GM18868 (cell line): ENCODE measurements around the gene UNC119.
"Not testable (repeated sequence)": the region's sequence is repeated elsewhere in the genome, so short reads cannot be mapped to it uniquely, and the experiment has no call there.

Source experiments
- ATAC-seq: cut with Tn5 transposase; IDR thresholded peaks from one replicate; pipeline ENCODE4 v1.9.1; 2021; ENCODE audit warnings: mild to moderate bottlenecking, moderate library complexity; ENCODE audit not compliant: unreplicated experiment

UNC119 gene

DNA sequence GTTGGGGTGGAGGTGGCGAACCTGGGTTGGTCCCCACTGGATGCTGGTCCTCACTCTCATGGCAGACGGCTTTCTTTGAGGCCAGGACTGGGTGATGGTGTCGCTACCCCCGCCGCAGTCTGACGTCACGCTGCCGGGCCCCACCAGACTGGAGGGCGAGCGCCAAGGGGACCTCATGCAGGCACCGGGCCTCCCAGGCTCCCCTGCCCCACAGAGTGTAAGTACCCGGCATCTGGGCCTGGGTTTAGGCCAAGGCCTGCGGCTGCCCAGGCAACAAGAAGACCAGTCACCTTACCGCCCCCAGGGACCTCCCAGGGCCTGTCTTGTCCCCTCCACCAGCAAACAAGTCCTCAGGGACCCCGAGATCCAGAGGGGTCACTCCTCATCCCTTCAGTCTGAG, 28.5 kb downstream of the UNC119 start:
- no peak for ATAC-seq

DNA sequence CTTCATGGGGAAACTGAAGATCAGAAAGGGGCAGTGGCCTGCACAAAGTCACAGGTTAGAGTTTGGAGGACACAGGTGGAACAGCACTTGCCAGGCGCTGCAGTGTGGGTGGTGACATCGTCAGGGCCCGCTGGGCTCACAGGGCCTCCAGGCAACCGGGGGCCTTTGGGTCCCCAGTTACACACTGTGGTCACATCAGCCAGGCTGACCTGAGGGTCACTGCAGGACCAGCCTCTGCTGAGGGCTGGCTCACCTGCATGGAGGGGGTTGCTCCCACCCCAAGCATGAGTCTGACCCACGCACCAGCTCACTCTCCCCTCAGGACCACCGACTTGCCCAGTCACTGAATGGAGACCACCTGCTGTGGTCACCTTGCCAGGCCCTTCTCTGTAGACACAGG, 29.2 kb downstream of the UNC119 start:
- ATAC-seq = no peak

DNA sequence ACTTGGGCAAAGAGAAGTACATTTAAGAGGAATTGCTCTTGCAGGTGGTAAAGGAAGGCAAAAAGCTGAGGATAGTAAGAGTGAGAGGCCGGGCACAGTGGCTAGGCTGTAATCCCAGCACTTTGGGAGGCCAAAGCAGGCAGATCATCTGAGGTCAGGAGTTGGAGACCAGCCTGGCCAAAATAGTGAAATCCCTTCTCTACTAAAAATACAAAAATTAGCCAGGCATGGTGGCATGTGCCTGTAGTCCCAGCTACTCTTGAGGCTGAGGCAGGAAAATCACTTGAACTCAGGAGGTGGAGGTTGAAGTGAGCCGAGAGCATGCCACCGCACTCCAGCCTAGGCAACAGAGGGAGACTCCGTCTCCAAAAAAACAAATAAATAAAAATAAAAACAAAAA, 30.1 kb downstream of the UNC119 start:
- not testable (repeated sequence) for ATAC-seq

DNA sequence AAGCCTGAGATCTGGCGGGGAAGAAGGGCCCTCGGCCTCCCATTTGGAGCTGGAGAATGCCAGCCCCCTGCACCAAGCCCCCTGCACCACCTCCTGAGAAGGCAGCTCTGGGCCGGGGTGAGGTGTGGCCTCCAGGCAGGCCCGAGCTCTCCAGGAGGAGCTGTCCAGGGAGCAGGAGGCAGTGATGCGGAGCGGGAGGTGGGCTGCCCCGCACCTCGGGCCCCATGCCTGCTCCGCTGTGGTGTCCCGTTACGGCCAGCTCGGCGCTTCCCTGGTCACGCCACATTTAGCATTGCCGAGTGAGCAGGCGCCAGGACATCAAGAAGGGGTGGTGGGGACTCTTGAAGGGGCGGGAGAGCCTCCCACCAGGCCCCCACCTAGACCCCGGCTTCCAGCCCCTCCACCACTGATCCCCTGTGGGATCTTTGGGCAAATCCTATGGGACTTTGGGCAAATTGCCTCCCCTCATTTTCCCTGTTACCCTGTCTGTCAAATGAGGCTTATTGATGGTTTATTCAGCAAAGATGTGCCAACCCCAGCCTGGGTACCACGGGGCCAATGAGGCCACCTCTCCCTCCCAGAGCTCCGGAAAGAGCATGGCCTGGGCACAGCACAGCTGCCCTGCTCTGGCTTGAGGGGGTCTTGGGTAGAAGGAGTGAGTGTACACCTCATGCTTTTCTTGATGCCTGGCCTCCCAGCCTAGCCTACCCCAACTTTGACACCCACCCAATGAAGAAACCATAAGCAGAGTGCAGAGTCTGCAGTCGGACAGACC, 30.9 kb downstream of the UNC119 start:
- ATAC-seq = no peak

DNA sequence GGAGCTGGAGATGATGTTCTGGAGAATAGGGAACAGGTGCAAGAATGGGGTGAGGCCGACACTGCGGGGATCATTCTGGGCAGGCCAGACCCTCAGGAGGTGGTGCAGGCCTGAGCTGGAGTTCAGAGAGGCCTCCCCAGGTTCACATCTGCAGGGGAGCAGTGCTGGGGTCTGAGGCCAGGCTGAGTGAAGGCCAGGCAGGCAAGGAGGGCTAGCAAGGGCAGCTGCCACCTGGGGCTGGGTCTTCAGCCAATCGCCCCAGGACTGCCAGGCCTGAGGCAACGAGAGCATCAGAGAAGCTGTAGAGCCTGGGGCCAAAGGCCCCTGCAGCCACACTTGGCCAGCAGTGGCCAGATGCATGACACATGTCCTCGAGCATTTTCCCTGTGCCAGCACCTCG, 31.7 kb downstream of the UNC119 start:
- ATAC-seq = no peak

DNA sequence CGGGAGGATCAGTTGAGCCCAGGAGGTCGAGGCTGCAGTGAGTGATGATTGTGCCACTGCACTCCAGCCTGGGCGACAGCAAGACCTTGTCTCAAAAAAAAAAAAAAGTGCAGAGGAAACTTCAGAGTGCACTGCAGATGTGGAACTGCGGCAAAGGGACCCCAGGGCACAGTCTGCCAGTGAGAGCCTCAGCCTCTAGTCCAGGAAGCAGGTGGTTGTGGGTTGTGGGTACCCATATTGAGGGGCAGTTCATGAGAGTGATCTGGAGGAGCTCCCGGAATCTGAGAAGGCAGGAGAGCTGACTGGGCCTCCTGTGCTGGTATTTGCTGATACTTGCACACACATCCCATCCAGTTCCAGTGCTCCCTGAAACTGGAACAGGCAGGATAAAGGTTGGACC, 33.2 kb downstream of the UNC119 start:
- no peak for ATAC-seq

DNA sequence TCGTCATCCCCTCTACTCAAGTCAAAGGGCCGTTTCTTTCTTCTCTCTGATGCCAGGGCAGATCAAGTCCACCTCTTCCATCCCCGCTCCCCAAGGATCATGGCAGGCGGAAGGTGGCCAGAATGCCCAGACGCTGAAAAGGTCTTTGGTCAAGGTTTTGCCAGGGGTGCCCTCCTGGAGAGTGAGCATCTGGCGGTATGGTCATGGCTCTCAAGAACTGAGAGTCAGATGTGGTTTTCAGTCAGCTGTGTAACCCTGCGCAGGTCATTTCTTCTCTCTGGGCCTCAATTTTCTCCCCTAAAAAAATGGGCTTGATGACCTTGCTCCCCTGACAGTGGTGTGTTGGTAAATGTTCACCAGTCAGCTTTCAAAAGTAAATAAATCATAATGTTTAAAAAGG, 33.8 kb downstream of the UNC119 start:
- no peak for ATAC-seq

DNA sequence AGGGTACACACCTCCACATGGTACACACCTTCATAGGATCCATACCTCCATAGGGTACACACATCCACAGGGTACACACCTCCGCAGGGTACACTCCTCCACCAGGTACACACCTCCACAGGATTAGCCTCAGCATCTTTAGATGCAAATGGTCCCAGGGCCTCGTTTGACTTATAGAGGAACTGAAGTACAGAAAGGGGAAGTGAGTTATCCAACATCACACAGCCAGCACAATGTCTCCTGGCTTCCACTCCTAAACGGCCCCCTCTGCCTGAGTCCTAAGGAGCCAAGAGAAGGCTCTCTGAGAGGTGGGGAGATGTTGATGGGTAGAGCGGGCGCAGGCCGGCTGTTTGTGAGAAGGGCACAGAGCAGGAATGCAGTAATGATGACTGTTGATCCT, 34.3 kb downstream of the UNC119 start:
- no peak for ATAC-seq

DNA sequence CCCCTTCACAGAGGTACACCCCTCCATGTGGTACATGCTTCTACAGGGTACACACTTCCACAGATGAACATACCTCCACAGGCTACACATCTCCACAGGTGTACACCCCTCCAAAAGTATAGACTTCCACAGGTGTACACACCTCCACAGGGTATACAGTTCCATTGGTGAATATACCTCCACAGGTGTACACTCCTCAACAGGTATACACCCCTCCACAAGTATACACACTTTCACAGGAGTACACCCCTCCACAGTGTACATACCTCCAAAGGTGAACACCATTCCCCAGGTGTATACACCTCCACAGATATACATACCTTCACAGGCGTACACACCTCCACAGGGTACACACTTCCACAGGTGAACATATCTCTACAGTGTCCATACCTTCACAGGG, 36.9 kb downstream of the UNC119 start:
- no peak for ATAC-seq

DNA sequence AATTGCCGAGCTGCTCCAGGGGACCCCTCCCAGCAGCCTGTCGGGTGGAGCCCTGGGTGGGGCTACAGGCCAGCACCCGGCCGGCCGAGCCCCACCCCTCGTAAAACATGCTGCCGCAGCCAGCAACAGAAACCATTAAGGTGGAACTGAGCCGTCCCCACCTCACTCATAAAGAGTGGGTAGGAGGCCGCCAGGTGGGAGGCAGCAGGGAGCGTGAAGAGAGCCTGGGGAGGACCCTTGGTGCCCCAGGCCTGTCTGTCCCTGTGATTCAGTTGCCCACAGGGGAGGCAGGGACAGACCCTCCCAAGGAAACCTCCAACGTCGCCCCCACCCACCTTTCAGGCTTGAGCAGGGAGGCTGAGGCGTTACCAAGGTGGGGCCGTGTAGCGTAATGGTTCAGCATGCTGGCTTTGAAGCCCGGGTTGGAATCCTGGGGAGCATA, 37.8 kb downstream of the UNC119 start:
- no peak for ATAC-seq

DNA sequence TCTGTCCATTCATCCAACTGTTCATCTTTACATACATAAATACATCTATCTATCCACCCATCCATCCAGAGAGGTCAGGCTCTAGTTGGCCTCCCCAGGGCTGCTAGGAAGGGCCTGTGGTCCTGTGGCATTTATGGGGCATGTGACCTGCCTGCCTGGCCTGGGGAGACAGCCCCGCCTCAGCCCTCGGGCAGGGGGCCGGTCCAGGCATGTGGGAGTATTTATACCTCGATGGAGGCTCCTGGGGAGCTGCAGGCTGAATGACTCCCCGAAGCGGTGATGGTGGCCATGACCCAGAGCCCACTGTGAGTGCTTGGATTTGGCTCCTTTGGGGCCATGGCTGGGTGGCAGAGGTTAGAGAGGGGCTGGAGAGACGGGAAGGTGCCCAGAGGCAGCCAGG, 38.9 kb downstream of the UNC119 start:
- no peak for ATAC-seq

DNA sequence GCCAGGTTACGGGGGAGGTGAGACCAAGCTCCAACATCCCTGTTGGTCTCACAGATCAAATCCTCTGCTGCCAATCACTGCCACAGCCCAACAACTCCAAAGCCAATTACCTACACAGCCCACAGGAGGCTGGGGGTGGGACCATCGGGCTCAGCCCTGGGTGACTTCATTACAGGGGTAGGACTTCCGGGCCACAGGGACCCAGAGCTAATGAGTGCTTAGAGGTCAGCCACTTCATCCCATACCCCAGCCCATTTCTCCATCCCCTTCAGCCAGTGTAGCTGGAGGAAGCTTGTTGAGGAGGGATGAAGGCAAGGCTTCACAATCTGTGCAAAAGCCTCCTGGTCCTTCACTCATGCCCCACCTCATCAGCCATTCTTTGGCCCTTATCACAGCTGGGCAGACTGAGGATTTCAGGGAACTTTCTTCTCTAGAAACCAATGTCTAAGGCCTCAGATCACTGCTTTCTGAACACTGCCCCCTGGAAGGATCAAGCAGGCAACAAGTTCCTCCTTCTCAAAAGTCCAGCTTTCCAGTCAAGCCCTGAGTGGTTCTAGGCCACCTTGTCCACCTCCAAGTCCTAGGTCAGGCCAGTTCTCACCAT, 40.5 kb downstream of the UNC119 start:
- no peak for ATAC-seq

DNA sequence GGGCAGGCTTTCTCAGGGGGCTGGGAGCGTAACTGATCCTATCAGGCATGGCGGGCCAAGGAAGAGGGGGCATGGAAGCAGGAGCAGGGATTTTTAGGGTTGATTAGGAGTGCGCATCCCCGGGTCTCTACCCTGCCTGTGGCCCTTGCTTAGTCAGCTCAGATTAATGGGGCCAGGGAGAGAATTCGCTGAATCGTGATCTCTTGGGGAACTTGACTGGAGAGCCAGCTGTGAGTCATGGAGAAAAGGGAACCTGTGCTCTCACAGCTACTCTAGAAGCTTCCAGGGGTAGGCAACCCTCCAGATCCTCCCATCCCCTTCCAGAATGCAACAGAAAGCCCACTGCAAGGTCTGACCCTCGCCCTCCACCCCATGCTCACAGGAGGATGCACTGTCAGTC, 42.6 kb downstream of the UNC119 start:
- ATAC-seq = no peak

DNA sequence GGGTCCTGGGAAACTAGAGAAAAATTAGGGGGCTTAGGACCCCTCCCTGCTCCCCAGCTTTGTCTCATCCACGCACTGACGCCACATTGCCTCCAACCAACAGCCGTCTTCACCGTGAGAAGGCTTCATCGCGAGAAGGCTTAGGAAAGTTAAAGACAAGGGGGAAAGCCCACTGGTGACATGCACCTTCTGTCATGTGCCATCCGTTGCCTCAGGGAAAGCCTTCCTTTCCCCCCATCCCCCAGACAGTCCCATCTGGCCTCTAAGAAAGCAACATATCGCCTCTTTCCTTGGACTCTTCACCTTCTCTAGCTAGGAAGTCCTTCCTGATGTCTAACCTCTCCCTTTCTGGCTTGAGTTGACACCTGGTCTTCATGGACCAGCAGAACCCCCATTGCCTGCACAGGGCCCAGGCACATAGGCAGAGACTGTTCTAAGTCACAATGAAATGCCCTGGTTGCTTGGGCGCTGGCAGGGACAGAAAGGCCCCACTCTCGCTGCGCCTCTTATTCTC, 44.2 kb downstream of the UNC119 start:
- ATAC-seq = no peak

DNA sequence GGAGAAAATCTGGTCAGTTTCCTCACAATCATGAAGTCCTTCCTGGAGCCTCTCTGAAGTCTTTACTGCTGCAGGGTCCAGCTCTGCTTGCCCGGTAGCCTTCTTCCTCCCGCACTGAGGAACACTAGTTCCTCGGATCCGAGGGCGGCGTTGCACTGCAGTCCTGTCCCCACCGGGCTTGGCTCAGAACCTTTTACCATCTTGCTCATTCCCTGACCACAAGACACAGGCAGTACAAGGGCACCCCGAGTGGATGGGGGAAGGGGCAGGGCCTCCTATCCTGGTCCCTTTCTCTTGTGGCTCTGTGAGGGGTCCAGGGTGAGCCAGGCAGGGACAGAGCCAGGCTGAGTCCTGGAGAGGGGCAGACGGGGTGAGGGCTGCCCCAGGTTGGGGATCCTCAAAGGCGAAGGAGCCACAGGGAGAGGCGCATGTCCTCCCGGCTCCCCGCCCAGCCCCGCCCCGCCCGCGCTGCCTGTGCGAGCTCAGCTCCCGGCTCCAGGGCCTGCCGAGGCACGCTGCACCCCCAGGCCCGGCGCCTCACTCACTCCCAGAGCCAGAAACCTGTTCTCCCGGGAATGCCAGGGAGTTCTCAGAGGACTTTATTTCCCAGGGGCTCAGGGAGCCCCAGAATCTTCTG, 44.7 kb downstream of the UNC119 start:
- no peak for ATAC-seq

DNA sequence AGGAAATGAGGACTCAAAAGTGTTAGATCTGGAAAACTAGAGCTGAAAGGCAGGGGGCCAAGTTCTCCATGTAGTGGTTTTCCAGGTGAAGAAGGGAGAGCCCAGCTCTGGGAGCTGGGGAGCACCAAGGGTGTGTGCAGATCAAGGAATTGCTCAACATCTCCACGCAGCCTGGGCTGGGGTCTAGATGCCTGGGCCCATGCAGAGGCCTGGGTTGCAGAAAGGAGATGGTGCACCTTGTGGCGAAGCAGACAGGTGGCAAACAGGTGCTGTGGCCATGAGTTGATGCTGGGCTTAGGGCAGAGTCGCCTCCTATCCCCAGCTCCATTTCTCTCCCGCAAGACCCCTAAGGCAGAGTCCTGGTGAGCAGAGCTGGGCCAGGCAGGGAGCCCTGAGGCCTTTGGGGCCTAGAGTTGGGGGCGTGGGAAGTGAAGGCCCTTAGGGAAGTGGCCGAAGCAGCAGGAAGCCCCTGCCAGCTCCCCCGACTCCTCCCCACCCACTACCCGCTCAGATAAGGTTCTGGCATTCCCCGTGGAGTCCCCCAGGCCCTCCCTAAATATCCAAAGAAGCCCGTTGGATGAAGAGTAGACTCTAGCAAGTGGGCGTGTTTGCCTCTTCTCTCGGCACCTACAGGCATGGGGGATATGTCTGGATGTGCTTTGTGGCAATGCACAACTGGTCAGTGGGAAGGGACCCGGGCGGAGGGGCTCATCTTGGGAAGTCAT, 45.5 kb downstream of the UNC119 start:
- no peak for ATAC-seq

DNA sequence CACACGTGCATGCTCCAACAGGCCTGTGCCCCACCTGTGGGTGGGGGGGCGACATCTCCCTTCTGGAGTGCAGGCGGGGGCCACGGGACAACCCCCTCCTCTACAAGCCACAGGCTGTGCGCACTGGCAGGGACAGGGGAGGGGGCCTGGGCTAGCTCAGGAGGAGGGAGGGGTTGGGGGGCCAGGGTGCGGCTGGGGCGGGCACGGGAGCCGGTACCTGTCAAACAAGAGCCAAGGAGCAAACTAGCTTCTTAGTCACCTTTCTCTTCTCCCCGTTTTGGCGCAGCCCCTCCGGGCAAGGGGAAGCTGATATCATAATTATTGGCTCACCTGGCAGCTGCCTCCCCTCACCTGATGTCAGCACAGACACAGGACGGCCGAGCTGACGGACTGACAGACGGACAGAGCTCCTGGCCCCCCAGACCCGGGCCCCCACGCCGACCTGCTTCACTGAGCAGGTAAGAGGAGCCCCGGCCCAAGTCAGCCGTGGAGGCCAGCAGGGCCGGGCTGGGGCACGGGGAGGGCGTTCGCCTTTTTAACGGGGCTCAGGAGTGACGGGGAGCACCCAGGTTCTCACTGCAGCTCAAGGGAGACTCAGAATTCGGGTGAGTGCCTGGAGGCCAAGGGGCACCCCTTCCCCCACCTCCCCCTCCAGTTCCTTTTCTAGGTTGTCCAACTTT, 46.3 kb downstream of the UNC119 start, which contains the start of gene FOXN1:
TSS of gene FOXN1 (plus strand) at position 363 of the 680 bp plus-strand sequence. CDS start 17,622 bp downstream, outside the sequence.
- no peak for ATAC-seq

DNA sequence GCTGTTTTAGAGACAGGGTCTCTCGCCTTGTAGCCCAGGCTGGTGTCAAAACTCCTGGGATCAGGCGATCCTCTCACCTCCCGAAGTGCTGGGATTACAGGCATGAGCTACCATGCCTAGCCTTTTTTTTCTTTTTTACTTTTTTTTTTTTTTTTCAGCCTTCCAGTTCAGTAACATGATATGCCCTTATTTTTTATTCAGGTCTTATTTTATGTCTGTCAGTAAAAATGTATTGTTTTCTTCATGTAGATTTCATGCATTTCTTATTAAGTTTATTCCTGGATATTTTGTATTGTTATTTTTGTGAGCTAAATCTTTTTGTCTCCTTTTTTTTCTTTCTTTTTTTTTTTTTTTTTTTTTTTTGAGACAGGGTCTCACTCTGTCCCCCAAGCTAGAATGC, 49.0 kb downstream of the UNC119 start:
- no peak for ATAC-seq

DNA sequence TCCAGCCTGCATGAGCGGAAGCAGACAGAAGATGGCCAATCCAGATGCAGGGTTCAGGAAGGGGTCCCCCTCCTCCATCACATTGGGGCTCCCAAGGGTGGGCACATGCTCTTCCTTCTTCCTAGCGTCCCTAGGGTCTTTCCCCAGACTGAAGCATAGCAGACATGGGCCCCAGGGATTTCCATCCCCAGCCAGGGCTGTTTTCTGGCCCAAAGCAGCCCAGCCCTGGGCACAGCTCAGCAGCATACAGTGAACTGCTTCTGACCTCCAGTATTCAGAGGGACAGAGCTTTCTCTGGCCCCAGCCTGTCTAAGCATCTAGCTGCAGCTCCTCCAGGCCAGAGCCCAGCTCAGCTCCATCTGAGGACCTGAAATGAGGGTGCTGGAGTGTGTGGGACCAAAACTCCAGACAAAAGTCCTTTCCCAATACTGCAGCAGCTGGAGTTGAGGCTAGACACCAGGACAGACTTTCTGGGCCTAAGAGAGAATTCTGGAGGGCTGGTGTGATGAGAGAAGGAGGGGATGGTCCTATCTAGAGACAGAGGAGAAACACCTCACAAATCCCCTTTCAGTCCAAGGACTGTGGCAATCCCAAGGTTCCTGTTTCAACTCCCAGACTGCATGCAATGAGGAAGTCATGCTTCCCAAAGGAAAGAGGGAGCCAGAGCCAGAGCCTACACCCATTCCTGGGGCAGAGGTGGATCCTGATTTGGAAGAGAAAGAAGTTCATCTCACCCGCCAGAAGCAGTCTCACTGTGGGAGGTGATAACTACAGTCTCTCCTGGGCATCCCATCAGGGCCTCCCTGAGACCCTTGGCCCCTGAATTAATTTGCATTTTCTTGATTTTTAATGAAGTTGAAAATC, 50.8 kb downstream of the UNC119 start:
- no peak for ATAC-seq
